AG09319 (cell line): ENCODE data around the gene SCLY.

Experiments
- DNase-seq: peaks from one replicate; pipeline ENCODE4 v3.0.0-alpha.2; 2010; ENCODE audit warnings: low read depth; ENCODE audit errors: extremely low read depth
- TF ChIP-seq, protein P1 (sequence below): IDR thresholded peaks from 2 replicates; pipeline ENCODE4 v1.5.1; 2011; ENCODE audit warnings: low read depth, mild to moderate bottlenecking, inconsistent platforms, low read length, moderate library complexity

The SCLY gene

DNA sequence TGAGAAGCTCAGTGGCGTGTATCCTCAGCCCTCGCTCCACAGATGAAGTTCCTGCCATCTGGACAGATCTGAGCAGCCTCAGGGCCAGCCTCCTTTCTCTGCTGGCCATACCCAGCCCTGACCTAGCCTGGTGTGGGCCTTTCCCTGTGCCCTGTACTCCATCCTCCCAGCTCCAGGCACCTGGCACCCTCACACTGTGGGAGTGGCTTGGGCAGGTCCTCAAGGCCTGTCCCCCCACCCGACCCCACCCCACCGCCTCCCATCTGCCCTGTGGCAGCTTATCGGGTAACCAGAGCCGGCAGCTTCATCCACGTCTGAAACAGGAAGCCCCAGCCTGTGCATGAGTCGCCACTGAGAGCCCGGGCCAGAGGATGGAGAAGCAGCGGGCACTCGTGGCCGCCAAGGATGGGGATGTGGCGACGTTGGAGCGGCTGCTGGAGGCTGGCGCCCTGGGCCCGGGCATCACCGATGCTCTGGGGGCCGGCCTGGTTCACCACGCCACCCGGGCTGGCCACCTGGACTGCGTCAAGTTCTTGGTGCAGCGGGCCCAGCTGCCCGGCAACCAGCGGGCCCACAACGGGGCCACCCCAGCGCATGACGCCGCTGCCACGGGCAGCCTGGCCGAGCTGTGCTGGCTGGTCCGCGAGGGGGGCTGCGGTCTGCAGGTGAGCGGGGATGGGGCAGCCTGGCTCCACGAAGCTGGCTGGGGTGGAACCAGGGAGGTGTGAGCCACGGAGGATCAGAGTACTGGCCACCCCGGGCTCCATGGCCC is 39.4 kb downstream of the SCLY start, which contains the start of gene ESPNL:
ESPNL (plus strand) TSS at position 292 of the 772 bp plus-strand sequence; CDS start at position 372, 80 bp downstream.
- TF ChIP-seq, protein P1, sequence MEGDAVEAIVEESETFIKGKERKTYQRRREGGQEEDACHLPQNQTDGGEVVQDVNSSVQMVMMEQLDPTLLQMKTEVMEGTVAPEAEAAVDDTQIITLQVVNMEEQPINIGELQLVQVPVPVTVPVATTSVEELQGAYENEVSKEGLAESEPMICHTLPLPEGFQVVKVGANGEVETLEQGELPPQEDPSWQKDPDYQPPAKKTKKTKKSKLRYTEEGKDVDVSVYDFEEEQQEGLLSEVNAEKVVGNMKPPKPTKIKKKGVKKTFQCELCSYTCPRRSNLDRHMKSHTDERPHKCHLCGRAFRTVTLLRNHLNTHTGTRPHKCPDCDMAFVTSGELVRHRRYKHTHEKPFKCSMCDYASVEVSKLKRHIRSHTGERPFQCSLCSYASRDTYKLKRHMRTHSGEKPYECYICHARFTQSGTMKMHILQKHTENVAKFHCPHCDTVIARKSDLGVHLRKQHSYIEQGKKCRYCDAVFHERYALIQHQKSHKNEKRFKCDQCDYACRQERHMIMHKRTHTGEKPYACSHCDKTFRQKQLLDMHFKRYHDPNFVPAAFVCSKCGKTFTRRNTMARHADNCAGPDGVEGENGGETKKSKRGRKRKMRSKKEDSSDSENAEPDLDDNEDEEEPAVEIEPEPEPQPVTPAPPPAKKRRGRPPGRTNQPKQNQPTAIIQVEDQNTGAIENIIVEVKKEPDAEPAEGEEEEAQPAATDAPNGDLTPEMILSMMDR, result no peak
- DNase-seq, result no peak

GRCh38 chr2:238100821-238101771 is 40.3 kb downstream of the SCLY start:
- TF ChIP-seq, protein P1, result no peak
- no peak for DNase-seq

- DNase-seq, result no peak
- TF ChIP-seq, protein P1, result no peak
These were observed 41.4 kb downstream of the SCLY start for GRCh38 chr2:238101891-238102841.

DNA sequence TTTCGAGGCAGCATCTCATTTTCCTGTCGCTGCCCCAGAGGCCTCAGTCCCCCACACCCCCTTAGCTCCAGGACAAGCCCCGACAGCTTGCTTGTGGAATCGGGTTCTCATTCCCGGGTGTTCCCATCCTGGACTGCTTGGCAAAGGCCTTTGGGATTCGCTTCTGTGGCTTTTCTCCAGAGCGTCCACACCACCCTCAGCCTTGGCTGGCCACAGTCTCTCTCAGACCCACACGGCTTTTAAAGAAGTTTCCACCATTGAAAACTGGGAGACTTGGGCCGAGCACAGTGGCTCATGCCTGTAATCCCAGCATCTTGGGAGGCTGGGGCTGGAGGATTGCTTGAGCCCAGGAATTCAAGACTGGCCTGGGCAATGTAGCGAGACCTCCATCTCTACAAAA is 42.1 kb downstream of the SCLY start:
- TF ChIP-seq, protein P1, result no peak
- no peak for DNase-seq

GRCh38 chr2:238103465-238104225 is 42.8 kb downstream of the SCLY start:
- TF ChIP-seq, protein P1, result no peak
- no peak for DNase-seq

DNA sequence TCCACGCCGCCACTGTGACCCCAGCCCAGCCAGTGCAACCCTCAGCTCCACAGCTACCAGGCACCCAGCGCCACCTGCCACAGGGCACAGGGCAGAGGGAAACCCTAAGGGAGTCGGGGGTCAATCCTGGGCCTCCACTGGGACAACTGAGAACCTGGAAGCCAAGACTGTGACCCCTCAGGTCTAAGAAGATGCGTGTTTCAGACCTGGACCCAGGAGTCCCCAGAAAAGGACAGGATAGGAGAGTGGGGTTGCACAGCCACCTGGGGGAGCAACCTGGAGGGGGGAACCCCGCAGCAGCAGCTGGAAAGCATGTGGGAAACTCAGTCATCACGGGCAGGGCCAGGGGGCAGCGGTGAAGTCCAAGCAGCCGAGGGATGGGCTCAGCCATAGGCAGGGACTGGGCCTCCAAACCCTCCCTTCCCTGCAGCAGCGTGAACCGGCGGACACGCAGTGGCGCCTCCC is 43.5 kb downstream of the SCLY start:
- TF ChIP-seq, protein P1, result no peak
- no peak for DNase-seq
